A549 (cell line): ENCODE data around the gene IFT57. TPM values are rescaled to one million over a fixed set of nuclear protein-coding genes. Genes with fewer than 3 reads are reported as not detected.

Source experiments
- ATAC-seq, 2 experiments: fragments of 200-7000 bp in 1 of 2; fragments of >200 bp in 1 of 2; cut with Nextera tagmentation in 1 of 2; cut with Tn5 transposase in 1 of 2; 3 replicates each; pipeline versions ENCODE4 v1.8.0 to v1.9.1; 2018 to 2020; ENCODE audit warnings: mild to moderate bottlenecking in 1 of 2, moderate library complexity in 1 of 2
- CTCF ChIA-PET: fragments of 300-600 bp; sonication (Branson Sonifier 250); formaldehyde crosslinking; extraction: SDS; loops from one replicate; lab custom pipeline; 2021; ENCODE audit warnings: antibody characterized with exemption, inconsistent platforms; lab: Yijun Ruan, JAX
- POLR2A ChIA-PET: fragments of 350-600 bp; formaldehyde crosslinking; extraction: SDS; loops from one replicate; lab custom pipeline; 2021; ENCODE audit warnings: antibody characterized with exemption, inconsistent platforms; lab: Yijun Ruan, JAX
- DNase-seq, 2 experiments: peaks; one replicate each; pipeline versions ENCODE4 v3.0.0 to v3.0.0-alpha.2; 2011 to 2016; ENCODE audit warnings: low read depth in 1 of 2, low spot score in 1 of 2
- FAIRE-seq: peaks from 2 replicates; lab custom pipeline; 2011; peaks lifted over from hg19 to GRCh38; lab: Jason Lieb, UNC
- H3K27ac ChIP-seq, 2 experiments: fragments of >200 bp; sonication (Bioruptor Twin); formaldehyde crosslinking; 3 replicates each; pipeline ENCODE4 v1.5.1; 2016 to 2017
- H3K4me1 ChIP-seq: fragments of >200 bp; sonication (Bioruptor Twin); formaldehyde crosslinking; 3 replicates; pipeline ENCODE4 v1.6.1; 2016
- H3K4me2 ChIP-seq: fragments of >200 bp; sonication (Bioruptor Twin); formaldehyde crosslinking; 3 replicates; pipeline ENCODE4 v1.6.1; 2016
- H3K4me3 ChIP-seq: fragments of >200 bp; sonication (Bioruptor Twin); formaldehyde crosslinking; 3 replicates; pipeline ENCODE4 v1.5.1; 2016
- H3K9me3 ChIP-seq: fragments of >200 bp; sonication (Bioruptor Twin); formaldehyde crosslinking; 3 replicates; pipeline ENCODE4 v1.6.1; 2016
- CBX2 ChIP-seq: fragments of 200-600 bp; sonication (generic); IDR thresholded peaks from 2 replicates; pipeline ENCODE4 v1.6.1; 2016; ENCODE audit warnings: low read depth, mild to moderate bottlenecking, borderline replicate concordance
- CHD2 ChIP-seq: fragments of 150-350 bp; IDR thresholded peaks from 2 replicates; pipeline ENCODE4 v1.6.1; 2014; ENCODE audit warnings: low read length; ENCODE audit not compliant: partially characterized antibody
- CHD4 ChIP-seq: fragments of 200-600 bp; sonication (generic); IDR thresholded peaks from 2 replicates; pipeline ENCODE4 v1.6.1; 2016; ENCODE audit warnings: antibody characterized with exemption, mild to moderate bottlenecking, borderline replicate concordance
- ESRRA ChIP-seq: fragments of 150-350 bp; IDR thresholded peaks from 2 replicates; pipeline ENCODE4 v1.6.1; 2014; ENCODE audit warnings: mild to moderate bottlenecking, low read length, borderline replicate concordance
- FOSB ChIP-seq: fragments of 250-450 bp; sonication (Bioruptor Pico); IDR thresholded peaks from 2 replicates; pipeline ENCODE4 v1.5.0; 2020; ENCODE audit warnings: mild to moderate bottlenecking, moderate library complexity
- FOXS1 ChIP-seq: fragments of 250-450 bp; sonication (Bioruptor Pico); IDR thresholded peaks from 2 replicates; pipeline ENCODE4 v1.5.0; 2020; ENCODE audit warnings: mild to moderate bottlenecking, moderate library complexity
- GATA3 ChIP-seq: IDR thresholded peaks from 2 replicates; pipeline ENCODE4 v1.6.1; 2012; ENCODE audit warnings: borderline replicate concordance
- HOXA7 ChIP-seq: fragments of 250-450 bp; sonication (Bioruptor Pico); IDR thresholded peaks from 2 replicates; pipeline ENCODE4 v1.5.0; 2020; ENCODE audit warnings: mild to moderate bottlenecking, moderate library complexity
- HOXB13 ChIP-seq: fragments of 250-450 bp; sonication (Bioruptor Pico); IDR thresholded peaks from 2 replicates; pipeline ENCODE4 v1.5.0; 2020; ENCODE audit warnings: low read depth, mild to moderate bottlenecking, moderate library complexity
- HOXB5 ChIP-seq: fragments of 250-450 bp; sonication (Bioruptor Pico); IDR thresholded peaks from 2 replicates; pipeline ENCODE4 v1.5.0; 2020; ENCODE audit warnings: mild to moderate bottlenecking, moderate library complexity
- KDM1A ChIP-seq: fragments of 200-600 bp; sonication (generic); IDR thresholded peaks from 2 replicates; pipeline ENCODE4 v1.6.1; 2016; ENCODE audit warnings: low read depth, mild to moderate bottlenecking
- MAZ ChIP-seq: fragments of 150-350 bp; IDR thresholded peaks from 2 replicates; pipeline ENCODE4 v1.6.1; 2014; ENCODE audit warnings: antibody characterized with exemption, low read depth, low read length, borderline replicate concordance
- MYC ChIP-seq: IDR thresholded peaks from 2 replicates; pipeline ENCODE4 v1.6.1; 2012; ENCODE audit warnings: mild to moderate bottlenecking, inconsistent platforms, low read length, improper control_type of control experiment, borderline replicate concordance
- NFE2L2 ChIP-seq: fragments of 150-350 bp; conservative IDR thresholded peaks from 2 replicates; pipeline ENCODE4 v1.6.1; 2014; ENCODE audit warnings: low read length
- PHF8 ChIP-seq: fragments of 200-600 bp; sonication (generic); IDR thresholded peaks from 2 replicates; pipeline ENCODE4 v1.6.1; 2016; ENCODE audit warnings: low read depth, mild to moderate bottlenecking, antibody characterized with exemption, moderate library complexity, borderline replicate concordance
- POLR2A ChIP-seq: IDR thresholded peaks from 2 replicates; pipeline ENCODE4 v1.6.1; 2012; ENCODE audit warnings: mild to moderate bottlenecking, low read length
- POLR2AphosphoS2 ChIP-seq: conservative IDR thresholded peaks from 2 replicates; pipeline ENCODE4 v1.6.1; 2012; ENCODE audit warnings: low read length, improper control_type of control experiment, inconsistent platforms
- RAD21 ChIP-seq, 2 experiments: fragments of >200 bp in 1 of 2; sonication (Bioruptor Twin) in 1 of 2; formaldehyde crosslinking in 1 of 2; IDR thresholded peaks in 1 of 2; conservative IDR thresholded peaks in 1 of 2; 2 replicates in 1 of 2; 3 replicates in 1 of 2; pipeline ENCODE4 v1.6.1; 2012 to 2018; ENCODE audit warnings: inconsistent platforms in 1 of 2
- RARB ChIP-seq: fragments of 250-450 bp; sonication (Bioruptor Pico); IDR thresholded peaks from 2 replicates; pipeline ENCODE4 v1.8.0; 2021; ENCODE audit warnings: mild to moderate bottlenecking, moderate library complexity
- RCOR1 ChIP-seq: fragments of 150-350 bp; IDR thresholded peaks from 2 replicates; pipeline ENCODE4 v1.6.1; 2014; ENCODE audit warnings: antibody characterized with exemption, low read length, low read depth
- ZNF302 ChIP-seq: fragments of 250-450 bp; sonication (Bioruptor Pico); IDR thresholded peaks from 2 replicates; pipeline ENCODE4 v1.9.0; 2021; ENCODE audit warnings: inconsistent platforms, mild to moderate bottlenecking, moderate library complexity
- ZSCAN20 ChIP-seq: fragments of 250-450 bp; sonication (Bioruptor Pico); IDR thresholded peaks from 2 replicates; pipeline ENCODE4 v1.8.0; 2022; ENCODE audit warnings: mild to moderate bottlenecking, moderate library complexity
- WGBS: methylation state at CpG from one replicate; pipeline ENCODE4 v1.1.6; 2017; ENCODE audit errors: missing lambda C conversion rate; 5-methylcytosine and 5-hydroxymethylcytosine counted together
- polyA minus RNA-seq: library from RNA; depleted of rRNA, polyadenylated mRNA; stranded (reverse); fragments of >200 nt; gene quantifications from 2 replicates; pipeline ENCODE4 v1.2.3, GENCODE V29; 2011; rRNA and poly(A)+ RNA removed
- polyA plus RNA-seq, 4 experiments: library from polyadenylated mRNA; depleted of rRNA in 3 of 4; stranded (reverse); fragments of >200 nt; fragmentation: RNase III in 1 of 4; extraction: RNeasy Plus Mini Kit Qiagen cat#74134 plus additional on column Dnase treatment in 1 of 4; gene quantifications; 2 replicates in 3 of 4; 3 replicates in 1 of 4; pipeline ENCODE4 v1.2.3, GENCODE V29; 2011 to 2017
- TF ChIP-seq, protein P1 (sequence below): fragments of 150-350 bp; IDR thresholded peaks from 2 replicates; pipeline ENCODE4 v1.6.1; 2014; ENCODE audit warnings: low read depth, mild to moderate bottlenecking, low read length
- TF ChIP-seq, protein P2 (sequence below): fragments of 450-650 bp; IDR thresholded peaks from 2 replicates; pipeline ENCODE4 v1.6.1; 2014; ENCODE audit warnings: antibody characterized with exemption
- TF ChIP-seq, protein P3 (sequence below): fragments of >200 bp; sonication (Bioruptor Twin); formaldehyde crosslinking; IDR thresholded peaks from 2 replicates; pipeline ENCODE4 v1.6.1; 2016
- TF ChIP-seq, protein P4 (sequence below): fragments of 250-450 bp; sonication (Bioruptor Pico); IDR thresholded peaks from 2 replicates; pipeline ENCODE4 v1.5.0; 2021; ENCODE audit warnings: mild to moderate bottlenecking, moderate library complexity, borderline replicate concordance
- TF ChIP-seq, protein P5 (sequence below): fragments of >200 bp; sonication (Bioruptor Twin); formaldehyde crosslinking; IDR thresholded peaks from 3 replicates; pipeline ENCODE4 v1.5.1; 2016
- TF ChIP-seq, protein P6 (sequence below): IDR thresholded peaks from 2 replicates; pipeline ENCODE4 v1.6.1; 2012

The IFT57 gene, protein sequence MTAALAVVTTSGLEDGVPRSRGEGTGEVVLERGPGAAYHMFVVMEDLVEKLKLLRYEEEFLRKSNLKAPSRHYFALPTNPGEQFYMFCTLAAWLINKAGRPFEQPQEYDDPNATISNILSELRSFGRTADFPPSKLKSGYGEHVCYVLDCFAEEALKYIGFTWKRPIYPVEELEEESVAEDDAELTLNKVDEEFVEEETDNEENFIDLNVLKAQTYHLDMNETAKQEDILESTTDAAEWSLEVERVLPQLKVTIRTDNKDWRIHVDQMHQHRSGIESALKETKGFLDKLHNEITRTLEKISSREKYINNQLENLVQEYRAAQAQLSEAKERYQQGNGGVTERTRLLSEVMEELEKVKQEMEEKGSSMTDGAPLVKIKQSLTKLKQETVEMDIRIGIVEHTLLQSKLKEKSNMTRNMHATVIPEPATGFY
- polyA plus RNA-seq (2011; rRNA removed) (37.0 and 59.2 TPM in 2 replicates), polyA plus RNA-seq (2017; fragmentation: RNase III; extraction: RNeasy Plus Mini Kit Qiagen cat#74134 plus additional on column Dnase treatment) (32.2 to 39.1 TPM (median 36.8 TPM) in 3 replicates), polyA minus RNA-seq (23.0 and 23.8 TPM in 2 replicates)
- polyA plus RNA-seq (2012; cell fraction: cytosol; rRNA removed) = 31.5 and 36.3 TPM in 2 replicates
- polyA plus RNA-seq (2012; cell fraction: nucleus; rRNA removed) = 12.2 and 12.7 TPM in 2 replicates

DNA sequence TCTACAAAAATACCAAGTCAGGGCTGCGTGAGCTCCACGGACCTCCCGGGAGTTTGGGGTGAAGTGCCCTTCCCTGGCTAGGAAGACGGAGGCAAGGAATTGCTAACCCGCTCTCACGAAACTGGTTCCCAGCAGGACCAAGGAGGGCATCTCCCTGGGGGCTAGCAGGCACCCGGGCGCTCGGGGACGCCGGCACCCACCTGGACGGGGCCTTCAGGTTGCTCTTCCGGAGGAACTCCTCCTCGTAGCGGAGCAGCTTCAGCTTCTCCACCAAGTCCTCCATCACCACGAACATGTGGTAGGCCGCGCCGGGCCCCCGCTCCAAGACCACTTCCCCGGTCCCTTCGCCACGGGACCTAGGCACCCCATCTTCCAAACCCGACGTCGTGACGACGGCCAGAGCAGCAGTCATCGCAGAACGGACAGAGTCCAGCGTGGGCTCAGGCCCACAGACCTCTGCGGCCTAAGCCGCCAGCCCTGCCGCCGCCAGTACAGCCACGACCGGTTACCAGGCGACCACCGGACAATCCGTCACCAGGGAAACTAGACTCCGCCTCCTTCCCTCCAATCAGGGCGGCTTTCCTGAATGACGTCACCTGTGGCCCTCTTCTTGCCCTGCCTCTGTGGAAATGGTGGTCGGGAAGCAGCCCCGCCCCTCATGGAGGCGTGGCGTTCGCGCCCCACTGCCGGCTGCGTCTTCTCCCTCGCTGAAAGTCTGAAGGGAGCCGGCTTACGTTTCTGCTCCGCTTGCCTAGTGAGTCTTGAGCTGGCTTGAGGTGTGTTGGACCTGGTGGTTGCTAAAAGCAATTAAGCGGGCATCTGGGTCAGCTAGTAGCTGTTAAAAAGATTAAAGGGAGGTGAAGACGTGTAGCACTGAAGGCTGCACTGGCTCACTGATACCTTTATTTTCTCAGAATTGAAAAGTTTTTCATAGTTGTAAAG is at the start of gene IFT57:
IFT57 (minus strand) TSS at position 514 of the 942 bp plus-strand sequence; CDS start at position 412, 102 bp downstream.
- ATAC-seq (peak; percentile 93 to 98), DNase-seq (peak; percentile 95 to 98), FAIRE-seq (peak; percentile 39)
- H3K9me3 ChIP-seq = no peaks in the 10 kb centered on the region
- H3K4me1 ChIP-seq = peaks cover 14% of the 10 kb centered on the region; the same call in 2 of the 3 replicates
- H3K27ac ChIP-seq = peak within 1 kb of the TSS; percentile 52 to 90
- WGBS = under 1% methylated on average over 35 of the region's 57 CpGs
- CTCF ChIA-PET = interaction anchor here (0.5 to 1.5 kb wide), 5 partner anchors 9 to 255 kb away, joined by 3 to 7 read pairs (median 3); no protein-coding TSS in a partner anchor
- peak within 1 kb of the TSS; percentile 81 for H3K4me2 ChIP-seq
- POLR2A ChIA-PET = no interaction called here
- H3K4me3 ChIP-seq = peak within 1 kb of the TSS; percentile 66
- TF ChIP-seq MAZ (0 out of 2 replicates have a peak, but pooled peaks have one; percentile 22), HOXB5 (no peak), MYC (0 out of 2 replicates have a peak, but pooled peaks have one; percentile 10), CBX2 (no peak), ZNF302 (CRISPR knock-in tag) (no peak), ESRRA (no peak), POLR2A (peak; percentile 32), RCOR1 (no peak), RAD21 (conservative IDR thresholded peaks at IDR 0.05 in 1 of 2, IDR thresholded peaks at IDR 0.05 in 1 of 2) (no peak), RARB (CRISPR knock-in tag) (no peak), HOXA7 (CRISPR knock-in tag) (no peak), KDM1A (no peak), HOXB13 (CRISPR knock-in tag) (no peak), FOSB (no peak), FOXS1 (CRISPR knock-in tag) (no peak), CHD2 (no peak), PHF8 (peak; percentile 98), NFE2L2 (no peak), GATA3 (no peak), CHD4 (no peak), POLR2AphosphoS2 (no peak), ZSCAN20 (CRISPR knock-in tag) (no peak)
- TF ChIP-seq, protein P1, sequence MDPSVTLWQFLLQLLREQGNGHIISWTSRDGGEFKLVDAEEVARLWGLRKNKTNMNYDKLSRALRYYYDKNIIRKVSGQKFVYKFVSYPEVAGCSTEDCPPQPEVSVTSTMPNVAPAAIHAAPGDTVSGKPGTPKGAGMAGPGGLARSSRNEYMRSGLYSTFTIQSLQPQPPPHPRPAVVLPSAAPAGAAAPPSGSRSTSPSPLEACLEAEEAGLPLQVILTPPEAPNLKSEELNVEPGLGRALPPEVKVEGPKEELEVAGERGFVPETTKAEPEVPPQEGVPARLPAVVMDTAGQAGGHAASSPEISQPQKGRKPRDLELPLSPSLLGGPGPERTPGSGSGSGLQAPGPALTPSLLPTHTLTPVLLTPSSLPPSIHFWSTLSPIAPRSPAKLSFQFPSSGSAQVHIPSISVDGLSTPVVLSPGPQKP = no peak
- TF ChIP-seq, protein P2, sequence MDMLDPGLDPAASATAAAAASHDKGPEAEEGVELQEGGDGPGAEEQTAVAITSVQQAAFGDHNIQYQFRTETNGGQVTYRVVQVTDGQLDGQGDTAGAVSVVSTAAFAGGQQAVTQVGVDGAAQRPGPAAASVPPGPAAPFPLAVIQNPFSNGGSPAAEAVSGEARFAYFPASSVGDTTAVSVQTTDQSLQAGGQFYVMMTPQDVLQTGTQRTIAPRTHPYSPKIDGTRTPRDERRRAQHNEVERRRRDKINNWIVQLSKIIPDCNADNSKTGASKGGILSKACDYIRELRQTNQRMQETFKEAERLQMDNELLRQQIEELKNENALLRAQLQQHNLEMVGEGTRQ = no peak
- TF ChIP-seq, protein P3, sequence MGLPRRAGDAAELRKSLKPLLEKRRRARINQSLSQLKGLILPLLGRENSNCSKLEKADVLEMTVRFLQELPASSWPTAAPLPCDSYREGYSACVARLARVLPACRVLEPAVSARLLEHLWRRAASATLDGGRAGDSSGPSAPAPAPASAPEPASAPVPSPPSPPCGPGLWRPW = no peak
- TF ChIP-seq, protein P4, sequence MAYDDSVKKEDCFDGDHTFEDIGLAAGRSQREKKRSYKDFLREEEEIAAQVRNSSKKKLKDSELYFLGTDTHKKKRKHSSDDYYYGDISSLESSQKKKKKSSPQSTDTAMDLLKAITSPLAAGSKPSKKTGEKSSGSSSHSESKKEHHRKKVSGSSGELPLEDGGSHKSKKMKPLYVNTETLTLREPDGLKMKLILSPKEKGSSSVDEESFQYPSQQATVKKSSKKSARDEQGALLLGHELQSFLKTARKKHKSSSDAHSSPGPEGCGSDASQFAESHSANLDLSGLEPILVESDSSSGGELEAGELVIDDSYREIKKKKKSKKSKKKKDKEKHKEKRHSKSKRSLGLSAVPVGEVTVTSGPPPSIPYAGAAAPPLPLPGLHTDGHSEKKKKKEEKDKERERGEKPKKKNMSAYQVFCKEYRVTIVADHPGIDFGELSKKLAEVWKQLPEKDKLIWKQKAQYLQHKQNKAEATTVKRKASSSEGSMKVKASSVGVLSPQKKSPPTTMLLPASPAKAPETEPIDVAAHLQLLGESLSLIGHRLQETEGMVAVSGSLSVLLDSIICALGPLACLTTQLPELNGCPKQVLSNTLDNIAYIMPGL (CRISPR knock-in tag) = no peak
- TF ChIP-seq, protein P5, sequence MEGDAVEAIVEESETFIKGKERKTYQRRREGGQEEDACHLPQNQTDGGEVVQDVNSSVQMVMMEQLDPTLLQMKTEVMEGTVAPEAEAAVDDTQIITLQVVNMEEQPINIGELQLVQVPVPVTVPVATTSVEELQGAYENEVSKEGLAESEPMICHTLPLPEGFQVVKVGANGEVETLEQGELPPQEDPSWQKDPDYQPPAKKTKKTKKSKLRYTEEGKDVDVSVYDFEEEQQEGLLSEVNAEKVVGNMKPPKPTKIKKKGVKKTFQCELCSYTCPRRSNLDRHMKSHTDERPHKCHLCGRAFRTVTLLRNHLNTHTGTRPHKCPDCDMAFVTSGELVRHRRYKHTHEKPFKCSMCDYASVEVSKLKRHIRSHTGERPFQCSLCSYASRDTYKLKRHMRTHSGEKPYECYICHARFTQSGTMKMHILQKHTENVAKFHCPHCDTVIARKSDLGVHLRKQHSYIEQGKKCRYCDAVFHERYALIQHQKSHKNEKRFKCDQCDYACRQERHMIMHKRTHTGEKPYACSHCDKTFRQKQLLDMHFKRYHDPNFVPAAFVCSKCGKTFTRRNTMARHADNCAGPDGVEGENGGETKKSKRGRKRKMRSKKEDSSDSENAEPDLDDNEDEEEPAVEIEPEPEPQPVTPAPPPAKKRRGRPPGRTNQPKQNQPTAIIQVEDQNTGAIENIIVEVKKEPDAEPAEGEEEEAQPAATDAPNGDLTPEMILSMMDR = no peak
- TF ChIP-seq, protein P6, sequence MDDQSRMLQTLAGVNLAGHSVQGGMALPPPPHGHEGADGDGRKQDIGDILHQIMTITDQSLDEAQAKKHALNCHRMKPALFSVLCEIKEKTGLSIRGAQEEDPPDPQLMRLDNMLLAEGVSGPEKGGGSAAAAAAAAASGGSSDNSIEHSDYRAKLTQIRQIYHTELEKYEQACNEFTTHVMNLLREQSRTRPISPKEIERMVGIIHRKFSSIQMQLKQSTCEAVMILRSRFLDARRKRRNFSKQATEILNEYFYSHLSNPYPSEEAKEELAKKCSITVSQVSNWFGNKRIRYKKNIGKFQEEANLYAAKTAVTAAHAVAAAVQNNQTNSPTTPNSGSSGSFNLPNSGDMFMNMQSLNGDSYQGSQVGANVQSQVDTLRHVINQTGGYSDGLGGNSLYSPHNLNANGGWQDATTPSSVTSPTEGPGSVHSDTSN = no peak
